ENCODE measurements around the gene SYT6.

SYT6 gene

GRCh38 chr1:114154146-114154962 lies 685 bp upstream of the SYT6 start:
- no peak for DNase-seq

- no peak for DNase-seq
Observed at GRCh38 chr1:114152508-114153260, 985 bp downstream of the SYT6 start.

DNA sequence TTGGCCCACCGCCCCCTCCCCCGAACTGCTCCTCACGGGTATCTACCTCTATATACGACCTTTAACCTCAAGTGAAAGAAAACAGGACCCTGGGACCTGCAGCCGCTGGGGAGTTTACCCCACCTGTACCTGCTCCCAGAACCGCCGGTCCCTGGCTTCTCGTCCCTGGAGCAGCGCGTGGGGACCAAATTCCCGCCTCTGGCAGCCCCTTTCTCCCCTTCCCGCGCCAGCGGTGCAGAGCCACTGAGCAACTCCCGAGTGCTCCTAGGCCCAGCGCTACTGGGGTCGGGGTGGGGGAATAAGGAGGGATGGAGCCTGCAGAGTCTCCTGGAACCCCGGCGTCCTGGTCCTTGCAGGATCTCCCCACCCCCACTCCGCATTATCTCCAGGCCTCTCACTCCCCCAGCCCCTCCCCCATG lies 1.6 kb downstream of the SYT6 start:
- DNase-seq, result no peak

GRCh38 chr1:114150016-114150415 lies 3.7 kb downstream of the SYT6 start:
- no peak for DNase-seq

- no peak for DNase-seq
Observed at GRCh38 chr1:114149211-114149610, 4.5 kb downstream of the SYT6 start.

DNA sequence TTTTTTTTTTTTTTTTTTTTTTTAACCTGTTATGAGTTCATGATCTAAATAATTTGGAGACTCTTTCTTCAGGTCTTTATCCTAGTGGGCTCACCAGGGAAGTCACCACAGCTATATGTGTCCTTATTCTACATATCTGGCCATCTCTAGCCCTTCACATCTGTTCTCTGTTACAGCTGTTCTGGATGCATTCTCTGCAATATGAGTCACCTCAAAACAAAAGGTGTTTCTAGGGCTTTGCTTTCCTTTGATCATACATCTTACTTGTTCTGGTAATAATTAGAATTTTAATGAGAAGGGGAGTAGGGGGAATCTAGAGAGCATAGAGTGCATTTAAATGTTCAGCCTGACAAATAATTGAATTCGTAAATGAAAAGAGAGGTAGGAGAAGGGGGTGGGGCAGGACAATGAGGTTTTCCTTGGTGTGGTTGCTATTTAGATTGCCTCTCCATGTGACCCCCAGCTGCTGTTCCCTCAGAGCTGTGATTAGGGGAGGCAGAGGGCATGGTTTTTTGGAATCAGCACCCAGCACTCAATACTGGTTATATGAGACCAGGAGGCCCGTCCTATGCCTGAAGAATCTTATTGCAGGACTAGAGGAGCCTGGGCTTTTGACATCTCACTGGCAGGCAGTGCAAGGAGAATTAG lies 8.0 kb downstream of the SYT6 start:
- DNase-seq, result no peak

DNA sequence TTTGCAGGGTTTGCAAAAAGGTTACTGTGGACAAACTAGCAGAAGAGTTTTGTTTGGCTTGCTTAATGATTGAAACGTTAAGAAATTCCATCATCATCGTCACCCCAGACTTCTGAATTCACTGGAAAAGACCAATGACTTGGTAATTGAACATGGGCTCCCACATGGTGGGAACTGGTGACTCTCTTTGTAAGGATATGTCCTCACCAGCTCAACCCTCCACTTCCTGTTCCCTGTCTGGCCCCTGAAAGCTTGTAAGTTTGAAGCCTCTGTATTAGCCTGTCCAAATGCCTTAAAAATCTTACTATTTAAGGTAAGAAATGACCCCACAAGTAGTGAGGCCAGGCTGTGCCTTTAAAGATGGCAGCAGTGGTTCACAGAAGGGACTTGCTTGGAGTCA lies 9.7 kb downstream of the SYT6 start:
- DNase-seq, result no peak

DNA sequence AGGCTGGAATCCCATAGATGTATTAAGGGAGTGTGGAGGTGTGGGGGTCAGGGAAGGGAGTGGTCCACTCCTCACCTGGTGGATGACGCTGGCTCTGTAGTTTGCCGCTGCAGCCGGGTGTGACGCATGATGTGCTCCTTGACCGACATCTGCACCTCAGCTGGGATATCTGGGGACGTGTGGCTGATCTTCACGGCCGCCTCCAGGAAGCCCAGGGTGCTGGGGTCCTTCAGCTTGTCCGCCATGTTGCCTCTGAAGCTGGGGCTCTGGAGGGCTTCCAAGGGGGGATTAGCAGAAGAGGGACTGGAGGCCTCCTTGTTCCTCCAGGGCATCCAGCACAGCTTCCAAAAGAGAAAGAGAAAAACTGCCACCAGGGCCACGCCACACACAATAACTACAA lies 14.1 kb downstream of the SYT6 start:
- no peak for DNase-seq

DNA sequence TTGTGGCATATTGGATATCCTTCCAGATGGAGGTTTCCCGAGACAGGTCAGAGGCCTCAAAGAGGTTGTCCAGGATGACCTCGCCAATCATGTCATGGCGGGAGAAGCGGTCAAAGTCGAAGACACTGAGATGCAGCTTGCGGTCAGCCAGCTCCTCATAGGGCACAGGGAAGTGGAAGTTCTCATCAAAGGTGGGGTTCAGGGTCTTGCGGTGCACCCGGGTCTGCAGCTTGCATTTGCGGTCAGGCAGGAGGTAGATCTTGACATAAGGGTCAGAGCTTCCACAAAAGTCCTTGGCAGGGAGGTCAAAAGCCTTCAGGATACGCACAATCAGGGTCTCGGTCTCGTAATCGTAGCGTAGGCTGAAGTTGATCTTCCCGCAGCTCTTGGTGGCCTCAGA lies 16.2 kb downstream of the SYT6 start:
- DNase-seq, result no peak

DNA sequence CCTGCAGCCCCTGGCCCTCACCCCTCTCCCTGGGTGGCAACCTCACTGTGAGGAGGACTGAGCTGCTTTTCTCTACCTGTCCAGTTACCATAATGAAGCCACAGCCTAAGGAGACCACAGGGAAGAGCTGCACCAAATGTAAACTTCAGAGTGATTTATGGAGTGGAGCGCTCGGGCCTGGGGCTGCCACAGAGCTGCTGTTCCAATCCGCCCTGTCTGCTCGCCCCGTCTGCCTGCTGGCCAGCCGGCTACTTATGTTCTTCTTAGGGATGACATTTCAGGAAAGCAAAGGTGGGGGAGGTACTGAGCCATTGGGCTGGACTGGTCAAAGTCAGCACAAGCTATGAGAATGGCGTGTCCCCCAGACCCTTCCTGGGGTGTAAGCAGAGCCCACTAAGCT lies 17.9 kb downstream of the SYT6 start:
- DNase-seq, result no peak

- no peak for DNase-seq
Observed at GRCh38 chr1:114134518-114134917, 19.2 kb downstream of the SYT6 start.

DNA sequence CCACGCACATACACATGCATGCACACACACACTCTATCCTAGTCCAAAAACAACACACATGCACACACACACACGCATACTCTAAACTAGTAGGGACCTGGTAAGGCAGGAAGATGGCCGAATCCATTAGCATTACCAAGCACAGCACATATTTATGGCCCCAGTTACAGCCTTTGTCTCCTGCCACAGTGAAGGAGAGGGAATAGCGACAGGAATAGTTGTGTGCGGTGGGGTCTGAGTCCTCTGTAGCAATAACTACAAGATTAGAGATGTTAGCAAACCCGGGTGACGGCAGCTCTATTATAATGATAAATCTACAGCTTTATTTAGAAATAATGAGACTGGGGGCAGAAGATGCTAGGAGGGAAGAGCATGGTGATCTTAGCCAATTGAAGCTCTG lies 20.5 kb downstream of the SYT6 start:
- no peak for DNase-seq

DNA sequence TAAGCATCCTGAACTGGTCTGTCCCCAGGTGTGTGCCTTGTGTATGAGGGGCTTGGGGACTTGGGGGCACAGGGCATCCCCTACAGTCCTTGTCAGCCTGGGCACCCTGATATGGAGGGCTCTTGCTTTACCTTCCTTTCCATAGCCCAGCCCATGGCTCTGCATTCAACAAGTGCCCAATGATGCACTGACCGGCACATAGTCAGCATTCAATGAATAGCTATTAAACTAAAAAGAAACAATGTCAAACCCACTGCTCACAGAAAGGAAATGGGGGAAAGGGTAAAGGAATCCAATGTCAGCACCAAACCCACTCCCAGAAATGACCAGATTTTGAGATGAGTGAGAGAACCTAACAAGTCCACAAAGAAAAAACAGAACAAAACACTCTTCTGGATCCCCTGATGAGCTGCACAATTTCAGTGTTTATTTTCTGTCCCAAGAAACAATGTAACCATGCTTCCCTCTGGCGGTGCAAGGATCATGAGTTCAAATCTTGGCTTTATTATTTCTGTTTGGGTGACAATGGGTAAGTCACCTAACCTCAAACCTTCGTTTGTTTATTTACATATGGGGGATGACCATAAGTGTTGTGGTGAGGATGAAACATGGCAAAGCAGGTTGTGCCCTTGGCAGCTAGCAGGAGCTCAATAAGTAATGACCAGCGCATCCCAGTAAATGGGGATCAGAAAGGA lies 22.0 kb downstream of the SYT6 start:
- no peak for DNase-seq

DNA sequence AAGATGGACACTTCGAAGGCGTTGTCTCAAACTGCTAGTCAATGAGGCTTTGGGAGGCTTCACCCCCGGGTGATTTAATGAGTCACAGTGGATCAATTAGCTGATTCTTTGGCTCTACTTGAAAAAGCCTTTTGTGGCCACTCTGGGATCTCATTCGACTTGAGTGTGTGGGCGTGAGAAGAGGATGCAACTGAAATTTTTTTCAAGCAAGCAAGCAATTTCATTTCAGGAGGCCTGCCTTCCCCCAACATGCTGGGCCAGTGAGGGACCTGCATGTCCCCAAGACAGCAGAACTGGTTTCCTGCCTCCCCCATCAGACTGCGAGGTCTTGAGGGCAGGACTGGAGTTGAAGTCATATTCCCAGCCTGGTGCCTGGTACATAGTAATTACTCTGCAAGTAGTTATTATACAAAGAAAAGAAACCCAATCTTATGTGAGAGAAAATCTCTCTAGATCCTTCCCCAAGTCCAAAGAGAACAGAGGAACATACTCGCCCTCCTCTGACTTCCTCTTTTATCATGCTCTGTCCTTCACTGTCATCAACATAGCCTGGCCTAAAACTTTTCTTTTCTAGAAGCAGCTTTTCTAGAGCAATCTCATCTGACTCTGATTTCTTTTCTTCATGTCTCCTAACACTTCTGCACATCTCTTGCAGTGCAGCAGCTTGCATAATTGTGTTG lies 22.7 kb downstream of the SYT6 start:
- no peak for DNase-seq

DNA sequence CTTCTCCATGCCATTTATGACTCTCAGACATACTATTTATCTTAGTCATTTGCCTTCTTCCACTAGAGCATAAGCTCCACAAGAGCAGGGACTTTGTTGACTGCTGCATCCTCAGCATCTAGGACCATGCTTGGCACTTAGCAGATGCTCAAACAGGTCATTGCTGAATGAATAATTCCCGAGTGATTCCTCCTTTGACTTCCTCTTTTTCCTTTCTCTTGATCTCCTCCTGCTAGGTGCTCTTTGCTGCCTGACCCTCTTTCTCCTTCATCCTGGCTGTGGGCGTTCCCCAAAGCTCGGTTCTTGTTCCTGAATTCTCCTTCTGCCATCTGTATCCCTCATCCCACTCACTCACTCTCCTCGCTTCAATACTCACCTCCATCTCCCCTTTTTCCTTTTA lies 23.5 kb downstream of the SYT6 start:
- no peak for DNase-seq

DNA sequence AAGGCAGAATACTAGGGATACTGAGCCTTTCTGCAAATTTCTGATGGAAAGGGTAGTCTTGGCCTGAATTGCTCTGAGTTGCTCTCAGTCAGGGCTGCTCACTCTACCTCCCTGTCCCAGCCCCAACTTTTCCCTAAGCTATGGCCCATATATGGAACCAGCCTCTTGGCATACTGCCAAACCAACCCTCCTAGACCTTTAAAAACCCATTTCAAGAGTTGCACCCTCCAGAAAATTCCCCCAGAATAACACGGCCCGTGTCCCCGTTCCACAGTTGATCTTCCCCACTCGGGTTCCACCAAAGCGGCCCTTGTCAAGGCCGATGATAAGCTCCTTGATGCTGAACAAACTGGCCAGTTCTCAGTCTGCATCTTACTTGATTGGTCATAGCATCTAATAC lies 25.4 kb downstream of the SYT6 start:
- no peak for DNase-seq

GRCh38 chr1:114126261-114127095 lies 27.2 kb downstream of the SYT6 start:
- DNase-seq, result no peak

DNA sequence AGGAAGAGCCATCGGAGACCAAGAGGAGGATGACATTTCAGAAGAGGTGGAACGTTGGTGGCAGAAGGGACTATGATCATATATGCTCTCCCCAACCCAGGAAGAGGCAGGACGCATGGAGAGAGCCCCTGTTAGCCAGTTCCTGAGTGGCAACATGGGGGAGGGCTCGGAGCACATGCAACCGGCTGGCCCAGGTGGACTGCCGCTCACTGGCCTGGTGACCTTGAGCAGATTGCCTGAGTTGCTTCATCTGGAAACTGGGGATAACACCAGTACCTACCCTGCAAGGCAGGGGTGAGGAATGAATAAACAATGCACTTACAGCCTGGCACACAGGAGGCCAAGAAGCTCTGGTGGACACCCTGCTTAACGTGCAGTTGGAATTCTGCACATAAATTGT lies 29.0 kb downstream of the SYT6 start:
- DNase-seq, result no peak

GRCh38 chr1:114122941-114123618 lies 30.6 kb downstream of the SYT6 start:
- DNase-seq, result no peak

GRCh38 chr1:114118351-114118990 lies 35.2 kb downstream of the SYT6 start:
- DNase-seq, result no peak

- no peak for DNase-seq
Observed at GRCh38 chr1:114117654-114118053, 36.0 kb downstream of the SYT6 start.

Data from NK-92 treated with Interleukin-12 subunit alpha and Interleukin-12 subunit beta, amount 100 ng/mL, for 24 hours (cell line).